MG63 (cell line): ENCODE data around the gene VPS9D1. TPM values are rescaled to one million over a fixed set of nuclear protein-coding genes. Genes with fewer than 3 reads are reported as not detected.

ENCODE experiments used
- DNase-seq: peaks from one replicate; pipeline ENCODE4 v3.0.0-alpha.2; 2020
- H3K27me3 ChIP-seq: fragments of 250-450 bp; sonication (Bioruptor Pico); 2 replicates; pipeline ENCODE4 v1.5.1; 2020; ENCODE audit warnings: mild to moderate bottlenecking, moderate library complexity
- H3K36me3 ChIP-seq: fragments of 250-450 bp; sonication (Bioruptor Pico); 2 replicates; pipeline ENCODE4 v1.5.1; 2020; ENCODE audit warnings: mild to moderate bottlenecking, moderate library complexity
- H3K4me3 ChIP-seq: fragments of 250-450 bp; sonication (Bioruptor Pico); 2 replicates; pipeline ENCODE4 v1.5.1; 2020; ENCODE audit warnings: mild to moderate bottlenecking, moderate library complexity
- H3K9me3 ChIP-seq: fragments of 250-450 bp; sonication (Bioruptor Pico); 2 replicates; pipeline ENCODE4 v1.5.1; 2020; ENCODE audit warnings: mild to moderate bottlenecking, moderate library complexity
- total RNA-seq: library from RNA; depleted of rRNA; stranded (reverse); fragments of >200 nt; shearing (Covaris generic); gene quantifications from 2 replicates; pipeline ENCODE4 v1.2.3, GENCODE V29; 2014; ENCODE audit warnings: low replicate concordance; rRNA removed

The VPS9D1 gene
- 6.4 and 7.2 TPM in 2 replicates for total RNA-seq

GRCh38 chr16:89720813-89721545, at the start of gene VPS9D1, which contains the start of gene ZNF276:
Gene VPS9D1, minus strand, starts transcription at chr16:89720898. Its CDS starts 37 bp downstream, at chr16:89720861.
Gene ZNF276, plus strand, starts transcription at chr16:89721537. Its CDS starts 104 bp downstream, at chr16:89721641.
- Histone ChIP-seq H3K9me3 (no peaks in the 10 kb centered on the region), H3K36me3 (peaks cover 18% of the 10 kb centered on the region), H3K27me3 (no peaks in the 10 kb centered on the region), H3K4me3 (peak within 1 kb of the TSS; percentile 65)
- DNase-seq: peak; percentile 80

GRCh38 chr16:89770367-89770766, 49.7 kb upstream of the VPS9D1 start:
- no peaks in the 10 kb centered on the region for H3K27me3 ChIP-seq
- DNase-seq: no peak
- peaks cover 11% of the 10 kb centered on the region for H3K36me3 ChIP-seq
- H3K4me3 ChIP-seq: no peak overlapping the region
- no peaks in the 10 kb centered on the region for H3K9me3 ChIP-seq

GRCh38 chr16:89765292-89765830, 44.7 kb upstream of the VPS9D1 start:
- peaks cover 15% of the 10 kb centered on the region for H3K36me3 ChIP-seq
- H3K4me3 ChIP-seq: no peak overlapping the region
- H3K9me3 ChIP-seq: no peaks in the 10 kb centered on the region
- H3K27me3 ChIP-seq: no peaks in the 10 kb centered on the region
- DNase-seq: no peak

DNA sequence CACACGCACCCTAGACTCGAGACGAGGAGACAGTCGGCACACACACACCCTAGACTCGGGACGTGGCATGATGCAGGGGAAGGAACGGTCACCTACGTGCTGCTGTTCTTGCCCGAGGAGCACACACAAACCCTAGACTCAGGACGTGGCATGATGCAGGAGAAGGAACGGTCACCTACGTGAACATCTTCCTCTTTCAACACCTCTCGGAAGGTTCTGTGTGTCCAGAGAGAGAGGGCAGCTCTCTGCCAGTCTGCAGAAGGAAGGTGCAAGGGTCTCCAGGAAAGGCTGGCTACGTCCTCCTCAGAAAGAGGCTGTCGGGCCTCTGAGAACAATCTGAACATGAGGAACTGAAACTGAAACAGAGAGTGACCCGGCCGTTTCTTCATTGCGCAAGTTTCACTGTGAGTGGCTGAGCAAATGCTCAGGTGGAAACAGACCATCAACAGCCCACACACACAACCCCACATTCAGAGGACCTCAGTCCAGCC, 44.1 kb upstream of the VPS9D1 start:
- Histone ChIP-seq H3K9me3 (no peaks in the 10 kb centered on the region), H3K4me3 (no peak overlapping the region), H3K36me3 (peaks cover 15% of the 10 kb centered on the region), H3K27me3 (no peaks in the 10 kb centered on the region)
- no peak for DNase-seq

- no peaks in the 10 kb centered on the region for H3K27me3 ChIP-seq
- H3K36me3 ChIP-seq: peaks cover 11% of the 10 kb centered on the region
Observed at GRCh38 chr16:89761304-89761922, 40.7 kb upstream of the VPS9D1 start.

DNA sequence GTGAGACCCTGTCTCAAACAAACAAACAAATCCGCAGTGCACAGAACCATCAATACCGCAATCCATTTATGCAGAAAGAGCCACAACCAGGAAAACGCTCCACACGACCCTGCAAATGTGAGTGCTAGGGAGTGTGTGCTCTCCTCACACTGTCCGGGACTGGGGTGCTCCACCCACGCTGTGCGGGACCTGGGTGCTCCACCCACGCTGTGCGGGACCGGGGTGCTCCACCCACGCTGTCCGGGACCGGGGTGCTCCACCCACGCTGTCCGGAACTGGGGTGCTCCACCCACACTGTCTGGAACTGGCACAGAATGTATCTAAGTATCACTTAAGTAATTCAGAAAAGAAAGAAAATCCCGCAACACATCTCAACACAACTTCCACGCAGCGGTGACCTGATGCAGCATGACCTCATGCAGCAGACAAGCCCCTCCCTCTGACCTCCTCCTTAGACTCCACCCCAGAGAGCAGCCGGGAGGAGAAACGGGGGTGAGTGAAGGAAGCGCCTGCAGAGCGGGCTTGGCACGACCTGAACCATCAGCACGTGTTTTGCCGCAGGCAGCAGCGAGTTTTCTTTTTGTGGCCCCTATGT, 39.1 kb upstream of the VPS9D1 start:
- no peak for DNase-seq
- Histone ChIP-seq H3K4me3 (no peak overlapping the region), H3K27me3 (no peaks in the 10 kb centered on the region), H3K36me3 (peaks cover 11% of the 10 kb centered on the region), H3K9me3 (no peaks in the 10 kb centered on the region)

More at GRCh38 chr16:89761304-89761922, 40.7 kb upstream of the VPS9D1 start:
- no peak for DNase-seq
- Histone ChIP-seq H3K9me3 (no peaks in the 10 kb centered on the region), H3K4me3 (no peak overlapping the region)

GRCh38 chr16:89749637-89750036, 28.9 kb upstream of the VPS9D1 start:
- Histone ChIP-seq H3K4me3 (no peak overlapping the region), H3K36me3 (peaks cover 14% of the 10 kb centered on the region), H3K9me3 (no peaks in the 10 kb centered on the region), H3K27me3 (no peaks in the 10 kb centered on the region)
- no peak for DNase-seq

DNA sequence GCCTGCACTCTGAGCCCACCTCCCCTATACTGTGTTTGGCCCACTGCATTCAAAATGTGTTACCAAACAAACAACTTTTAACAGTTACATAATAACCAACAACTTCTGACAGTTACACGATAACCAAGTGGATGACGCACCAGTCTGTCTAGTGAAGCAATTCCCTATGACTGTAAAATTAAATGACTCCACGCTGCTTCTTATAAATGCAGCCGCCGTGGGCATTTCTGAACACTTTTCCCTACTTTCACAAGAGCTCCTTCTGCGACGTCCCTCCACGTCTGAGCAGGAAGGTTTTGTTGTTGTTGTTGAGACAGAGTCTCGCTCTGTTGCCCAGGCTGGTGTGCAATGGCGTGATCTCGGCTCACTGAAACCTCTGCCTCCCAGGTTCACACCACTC, 28.2 kb upstream of the VPS9D1 start:
- DNase-seq: no peak
- Histone ChIP-seq H3K36me3 (peaks cover 16% of the 10 kb centered on the region), H3K4me3 (no peak overlapping the region), H3K27me3 (no peaks in the 10 kb centered on the region), H3K9me3 (no peaks in the 10 kb centered on the region)

DNA sequence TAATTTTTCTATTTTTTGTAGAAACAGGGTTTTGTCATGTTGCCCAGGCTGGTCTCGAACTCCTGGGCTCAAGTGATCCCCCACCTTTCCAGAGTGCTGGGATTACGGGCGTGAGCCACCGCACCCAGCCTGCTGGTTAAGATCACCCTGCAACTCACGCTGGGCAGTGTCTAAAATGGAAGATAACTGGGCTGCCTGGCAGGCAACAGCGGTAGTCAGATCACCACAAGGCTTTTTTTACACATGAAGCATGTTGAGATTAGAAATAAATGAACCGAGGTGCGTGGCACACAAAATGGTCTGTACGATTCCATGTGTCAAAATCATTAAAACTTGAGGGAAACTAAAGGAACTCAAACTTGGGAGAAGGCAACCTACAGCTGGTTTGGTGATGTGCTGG, 27.4 kb upstream of the VPS9D1 start:
- DNase-seq: no peak
- H3K9me3 ChIP-seq: no peaks in the 10 kb centered on the region
- no peaks in the 10 kb centered on the region for H3K27me3 ChIP-seq
- peaks cover 18% of the 10 kb centered on the region for H3K36me3 ChIP-seq
- H3K4me3 ChIP-seq: no peak overlapping the region

DNA sequence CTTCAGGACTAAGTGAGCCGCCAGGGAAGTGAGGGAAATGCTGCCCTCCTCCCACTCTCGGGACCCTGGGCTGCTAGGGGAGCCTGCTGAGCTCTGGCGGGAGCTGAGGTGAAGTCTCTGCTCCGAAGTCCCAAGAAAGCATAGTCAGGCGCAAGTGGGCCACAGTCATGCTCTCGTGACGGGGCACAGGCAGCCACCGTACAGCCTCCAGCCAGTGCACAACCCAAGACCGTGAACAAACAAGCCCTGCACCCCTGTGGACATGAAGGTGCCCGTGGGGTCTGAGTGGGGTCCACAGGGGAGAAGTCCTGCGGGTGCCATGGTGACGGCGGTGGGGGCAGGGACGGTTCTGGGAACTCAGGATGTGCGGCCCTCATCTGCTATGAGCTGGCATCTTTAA, 25.3 kb upstream of the VPS9D1 start:
- H3K36me3 ChIP-seq: peaks cover 18% of the 10 kb centered on the region
- H3K9me3 ChIP-seq: no peaks in the 10 kb centered on the region
- DNase-seq: no peak
- no peaks in the 10 kb centered on the region for H3K27me3 ChIP-seq
- H3K4me3 ChIP-seq: no peak overlapping the region

GRCh38 chr16:89744813-89745212, 24.1 kb upstream of the VPS9D1 start:
- H3K36me3 ChIP-seq: peaks cover 18% of the 10 kb centered on the region
- no peak for DNase-seq
- H3K4me3 ChIP-seq: no peak overlapping the region
- no peaks in the 10 kb centered on the region for H3K27me3 ChIP-seq
- no peaks in the 10 kb centered on the region for H3K9me3 ChIP-seq

DNA sequence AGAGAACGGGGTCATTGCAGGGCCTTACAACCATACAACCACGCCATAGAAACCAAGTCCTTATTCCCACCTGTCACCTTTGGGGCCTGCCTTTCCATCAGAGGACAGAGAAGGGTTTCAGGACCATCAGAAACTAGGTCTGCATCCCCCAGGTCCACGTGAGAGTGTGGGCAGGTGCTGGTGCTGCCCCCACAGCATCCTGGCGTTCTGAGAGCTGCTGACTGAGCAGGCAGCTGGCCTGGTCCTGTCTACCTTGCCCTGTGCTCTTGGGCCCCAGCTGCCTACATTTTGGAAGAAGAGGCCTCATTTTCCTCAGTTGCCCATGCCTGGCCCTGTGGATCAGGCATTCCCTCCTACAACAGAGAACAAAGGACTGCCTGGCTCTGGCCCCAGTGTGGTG, 22.2 kb upstream of the VPS9D1 start:
- no peak overlapping the region for H3K4me3 ChIP-seq
- H3K9me3 ChIP-seq: no peaks in the 10 kb centered on the region
- no peaks in the 10 kb centered on the region for H3K27me3 ChIP-seq
- DNase-seq: no peak
- H3K36me3 ChIP-seq: peaks cover 17% of the 10 kb centered on the region

GRCh38 chr16:89741342-89742014, 20.8 kb upstream of the VPS9D1 start:
- Histone ChIP-seq H3K36me3 (peaks cover 13% of the 10 kb centered on the region), H3K27me3 (no peaks in the 10 kb centered on the region), H3K9me3 (no peaks in the 10 kb centered on the region), H3K4me3 (no peak overlapping the region)
- DNase-seq: no peak

- no peak overlapping the region for H3K4me3 ChIP-seq
- H3K9me3 ChIP-seq: no peaks in the 10 kb centered on the region
- no peaks in the 10 kb centered on the region for H3K27me3 ChIP-seq
- peaks cover 22% of the 10 kb centered on the region for H3K36me3 ChIP-seq
- DNase-seq: no peak
Observed at GRCh38 chr16:89739383-89739782, 18.7 kb upstream of the VPS9D1 start.

GRCh38 chr16:89738538-89739317, 18.0 kb upstream of the VPS9D1 start:
- Histone ChIP-seq H3K4me3 (no peak overlapping the region), H3K36me3 (peaks cover 19% of the 10 kb centered on the region), H3K27me3 (no peaks in the 10 kb centered on the region), H3K9me3 (no peaks in the 10 kb centered on the region)
- no peak for DNase-seq

- no peaks in the 10 kb centered on the region for H3K9me3 ChIP-seq
- no peak for DNase-seq
- no peaks in the 10 kb centered on the region for H3K27me3 ChIP-seq
- no peak overlapping the region for H3K4me3 ChIP-seq
- H3K36me3 ChIP-seq: peaks cover 19% of the 10 kb centered on the region
Observed at GRCh38 chr16:89738072-89738377, 17.3 kb upstream of the VPS9D1 start.
